ENCODE data around the gene PITPNB.

Gene PITPNB

GRCh38 chr22:27915986-27916385 is 3.1 kb downstream of the PITPNB start:
- H3K4me3 ChIP-seq (ENCODE audit: low read length), result no peak overlapping the region
- peaks cover 18% of the 10 kb centered on the region for H3K36me3 ChIP-seq (ENCODE audit: control insufficient read depth, low read depth, low read length)
- no peak overlapping the region for H3K27ac ChIP-seq (ENCODE audit: low read length)
- H3K27me3 ChIP-seq (ENCODE audit: control insufficient read depth, insufficient read depth, low read length), result no peaks in the 10 kb centered on the region
- no peaks in the 10 kb centered on the region for H3K9me3 ChIP-seq (ENCODE audit: control insufficient read depth, low read depth, low read length)
- no peak overlapping the region for H3K9ac ChIP-seq (ENCODE audit: low read length)
- H3K4me1 ChIP-seq (ENCODE audit: control insufficient read depth, low read depth, low read length), result peaks cover 16% of the 10 kb centered on the region

- Histone ChIP-seq H3K4me1 (ENCODE audit: control insufficient read depth, low read depth, low read length) (peaks cover 6% of the 10 kb centered on the region), H3K9ac (ENCODE audit: low read length) (no peak overlapping the region), H3K9me3 (ENCODE audit: control insufficient read depth, low read depth, low read length) (no peaks in the 10 kb centered on the region), H3K27me3 (ENCODE audit: control insufficient read depth, insufficient read depth, low read length) (no peaks in the 10 kb centered on the region), H3K4me3 (ENCODE audit: low read length) (no peak overlapping the region), H3K27ac (ENCODE audit: low read length) (no peak overlapping the region), H3K36me3 (ENCODE audit: control insufficient read depth, low read depth, low read length) (peaks cover 44% of the 10 kb centered on the region)
These were observed 5.8 kb downstream of the PITPNB start for GRCh38 chr22:27913162-27913741.

GRCh38 chr22:27912101-27912500 is 7.0 kb downstream of the PITPNB start:
- Histone ChIP-seq H3K27me3 (ENCODE audit: control insufficient read depth, insufficient read depth, low read length) (no peaks in the 10 kb centered on the region), H3K4me3 (ENCODE audit: low read length) (no peak overlapping the region), H3K36me3 (ENCODE audit: control insufficient read depth, low read depth, low read length) (peaks cover 51% of the 10 kb centered on the region), H3K27ac (ENCODE audit: low read length) (no peak overlapping the region), H3K4me1 (ENCODE audit: control insufficient read depth, low read depth, low read length) (no peaks in the 10 kb centered on the region), H3K9me3 (ENCODE audit: control insufficient read depth, low read depth, low read length) (no peaks in the 10 kb centered on the region), H3K9ac (ENCODE audit: low read length) (no peak overlapping the region)

GRCh38 chr22:27911330-27911729 is 7.7 kb downstream of the PITPNB start:
- Histone ChIP-seq H3K4me3 (ENCODE audit: low read length) (no peak overlapping the region), H3K27ac (ENCODE audit: low read length) (no peak overlapping the region), H3K36me3 (ENCODE audit: control insufficient read depth, low read depth, low read length) (peaks cover 53% of the 10 kb centered on the region), H3K9me3 (ENCODE audit: control insufficient read depth, low read depth, low read length) (no peaks in the 10 kb centered on the region), H3K27me3 (ENCODE audit: control insufficient read depth, insufficient read depth, low read length) (no peaks in the 10 kb centered on the region), H3K4me1 (ENCODE audit: control insufficient read depth, low read depth, low read length) (no peaks in the 10 kb centered on the region), H3K9ac (ENCODE audit: low read length) (no peak overlapping the region)

GRCh38 chr22:27906241-27906640 is 12.8 kb downstream of the PITPNB start:
- Histone ChIP-seq H3K27ac (ENCODE audit: low read length) (no peak overlapping the region), H3K9me3 (ENCODE audit: control insufficient read depth, low read depth, low read length) (no peaks in the 10 kb centered on the region), H3K4me1 (ENCODE audit: control insufficient read depth, low read depth, low read length) (no peaks in the 10 kb centered on the region), H3K27me3 (ENCODE audit: control insufficient read depth, insufficient read depth, low read length) (no peaks in the 10 kb centered on the region), H3K4me3 (ENCODE audit: low read length) (no peak overlapping the region), H3K36me3 (ENCODE audit: control insufficient read depth, low read depth, low read length) (peaks cover 50% of the 10 kb centered on the region), H3K9ac (ENCODE audit: low read length) (no peak overlapping the region)

GRCh38 chr22:27905653-27906052 is 13.4 kb downstream of the PITPNB start:
- H3K9ac ChIP-seq (ENCODE audit: low read length), result no peak overlapping the region
- H3K9me3 ChIP-seq (ENCODE audit: control insufficient read depth, low read depth, low read length), result no peaks in the 10 kb centered on the region
- H3K27me3 ChIP-seq (ENCODE audit: control insufficient read depth, insufficient read depth, low read length), result no peaks in the 10 kb centered on the region
- H3K4me3 ChIP-seq (ENCODE audit: low read length), result no peak overlapping the region
- H3K36me3 ChIP-seq (ENCODE audit: control insufficient read depth, low read depth, low read length), result peaks cover 48% of the 10 kb centered on the region
- no peak overlapping the region for H3K27ac ChIP-seq (ENCODE audit: low read length)
- H3K4me1 ChIP-seq (ENCODE audit: control insufficient read depth, low read depth, low read length), result no peaks in the 10 kb centered on the region

- Histone ChIP-seq H3K9me3 (ENCODE audit: control insufficient read depth, low read depth, low read length) (no peaks in the 10 kb centered on the region), H3K27me3 (ENCODE audit: control insufficient read depth, insufficient read depth, low read length) (no peaks in the 10 kb centered on the region), H3K9ac (ENCODE audit: low read length) (no peak overlapping the region), H3K36me3 (ENCODE audit: control insufficient read depth, low read depth, low read length) (peaks cover 35% of the 10 kb centered on the region), H3K4me1 (ENCODE audit: control insufficient read depth, low read depth, low read length) (no peaks in the 10 kb centered on the region), H3K27ac (ENCODE audit: low read length) (no peak overlapping the region), H3K4me3 (ENCODE audit: low read length) (no peak overlapping the region)
These were observed 15.1 kb downstream of the PITPNB start for GRCh38 chr22:27903805-27904473.

GRCh38 chr22:27900153-27900552 is 18.9 kb downstream of the PITPNB start:
- H3K4me1 ChIP-seq (ENCODE audit: control insufficient read depth, low read depth, low read length), result no peaks in the 10 kb centered on the region
- H3K9ac ChIP-seq (ENCODE audit: low read length), result no peak overlapping the region
- H3K36me3 ChIP-seq (ENCODE audit: control insufficient read depth, low read depth, low read length), result peaks cover 47% of the 10 kb centered on the region
- no peak overlapping the region for H3K27ac ChIP-seq (ENCODE audit: low read length)
- H3K27me3 ChIP-seq (ENCODE audit: control insufficient read depth, insufficient read depth, low read length), result no peaks in the 10 kb centered on the region
- H3K9me3 ChIP-seq (ENCODE audit: control insufficient read depth, low read depth, low read length), result no peaks in the 10 kb centered on the region
- H3K4me3 ChIP-seq (ENCODE audit: low read length), result no peak overlapping the region

GRCh38 chr22:27896245-27896644 is 22.8 kb downstream of the PITPNB start:
- H3K27me3 ChIP-seq (ENCODE audit: control insufficient read depth, insufficient read depth, low read length), result no peaks in the 10 kb centered on the region
- H3K9me3 ChIP-seq (ENCODE audit: control insufficient read depth, low read depth, low read length), result no peaks in the 10 kb centered on the region
- no peak overlapping the region for H3K27ac ChIP-seq (ENCODE audit: low read length)
- no peak overlapping the region for H3K9ac ChIP-seq (ENCODE audit: low read length)
- no peaks in the 10 kb centered on the region for H3K4me1 ChIP-seq (ENCODE audit: control insufficient read depth, low read depth, low read length)
- no peak overlapping the region for H3K4me3 ChIP-seq (ENCODE audit: low read length)
- peaks cover 73% of the 10 kb centered on the region for H3K36me3 ChIP-seq (ENCODE audit: control insufficient read depth, low read depth, low read length)

GRCh38 chr22:27895600-27895999 is 23.5 kb downstream of the PITPNB start:
- H3K4me1 ChIP-seq (ENCODE audit: control insufficient read depth, low read depth, low read length), result no peaks in the 10 kb centered on the region
- no peaks in the 10 kb centered on the region for H3K27me3 ChIP-seq (ENCODE audit: control insufficient read depth, insufficient read depth, low read length)
- H3K4me3 ChIP-seq (ENCODE audit: low read length), result no peak overlapping the region
- no peak overlapping the region for H3K9ac ChIP-seq (ENCODE audit: low read length)
- no peak overlapping the region for H3K27ac ChIP-seq (ENCODE audit: low read length)
- peaks cover 75% of the 10 kb centered on the region for H3K36me3 ChIP-seq (ENCODE audit: control insufficient read depth, low read depth, low read length)
- no peaks in the 10 kb centered on the region for H3K9me3 ChIP-seq (ENCODE audit: control insufficient read depth, low read depth, low read length)

GRCh38 chr22:27892811-27893210 is 26.2 kb downstream of the PITPNB start:
- peaks cover 88% of the 10 kb centered on the region for H3K36me3 ChIP-seq (ENCODE audit: control insufficient read depth, low read depth, low read length)
- H3K9me3 ChIP-seq (ENCODE audit: control insufficient read depth, low read depth, low read length), result no peaks in the 10 kb centered on the region
- H3K27ac ChIP-seq (ENCODE audit: low read length), result no peak overlapping the region
- no peak overlapping the region for H3K9ac ChIP-seq (ENCODE audit: low read length)
- H3K27me3 ChIP-seq (ENCODE audit: control insufficient read depth, insufficient read depth, low read length), result no peaks in the 10 kb centered on the region
- H3K4me1 ChIP-seq (ENCODE audit: control insufficient read depth, low read depth, low read length), result no peaks in the 10 kb centered on the region
- no peak overlapping the region for H3K4me3 ChIP-seq (ENCODE audit: low read length)

- H3K27ac ChIP-seq (ENCODE audit: low read length), result no peak overlapping the region
- no peaks in the 10 kb centered on the region for H3K27me3 ChIP-seq (ENCODE audit: control insufficient read depth, insufficient read depth, low read length)
- H3K36me3 ChIP-seq (ENCODE audit: control insufficient read depth, low read depth, low read length), result peaks cover 84% of the 10 kb centered on the region
- H3K4me3 ChIP-seq (ENCODE audit: low read length), result no peak overlapping the region
- no peaks in the 10 kb centered on the region for H3K4me1 ChIP-seq (ENCODE audit: control insufficient read depth, low read depth, low read length)
- no peaks in the 10 kb centered on the region for H3K9me3 ChIP-seq (ENCODE audit: control insufficient read depth, low read depth, low read length)
- H3K9ac ChIP-seq (ENCODE audit: low read length), result no peak overlapping the region
These were observed 27.0 kb downstream of the PITPNB start for GRCh38 chr22:27892064-27892463.

All from iPS-18a (cell line).